HL-60 (cell line): ENCODE results near the gene WWOX.

Experiments used
- DNase-seq, 2 experiments: peaks; one replicate each; pipeline ENCODE4 v3.0.0-alpha.2; 2010 to 2020; ENCODE audit warnings: low read depth in 1 of 2, low spot score in 1 of 2
- H3K27ac ChIP-seq: fragments of 250-450 bp; sonication (Bioruptor Pico); replicated peaks from 2 replicates; pipeline ENCODE4 v1.5.1; 2020; ENCODE audit warnings: mild to moderate bottlenecking, moderate library complexity
- H3K27me3 ChIP-seq: fragments of 250-450 bp; sonication (Bioruptor Pico); 2 replicates; pipeline ENCODE4 v1.5.1; 2021; ENCODE audit warnings: mild to moderate bottlenecking, moderate library complexity; ENCODE audit not compliant: insufficient read depth, poor library complexity, severe bottlenecking
- H3K4me3 ChIP-seq: replicated peaks from 2 replicates; pipeline ENCODE4 v1.5.1; 2011; ENCODE audit warnings: mild to moderate bottlenecking, control low read depth, low read length; ENCODE audit not compliant: insufficient read depth
- CTCF ChIP-seq: IDR thresholded peaks from one replicate; pipeline ENCODE4 v1.5.1; 2011; ENCODE audit warnings: low read length, control low read depth, inconsistent platforms; ENCODE audit not compliant: insufficient read depth
- GABPA ChIP-seq: IDR thresholded peaks from 2 replicates; pipeline ENCODE4 v1.6.1; 2012; ENCODE audit warnings: low read depth
- POLR2AphosphoS5 ChIP-seq: IDR thresholded peaks from 2 replicates; pipeline ENCODE4 v1.6.1; 2012; ENCODE audit warnings: low read depth
- REST ChIP-seq: IDR thresholded peaks from 2 replicates; pipeline ENCODE4 v1.6.1; 2012; ENCODE audit warnings: low read depth; ENCODE audit not compliant: insufficient replicate concordance
- SPI1 ChIP-seq: IDR thresholded peaks from 2 replicates; pipeline ENCODE4 v1.6.1; 2012; ENCODE audit warnings: low read depth, mild to moderate bottlenecking, borderline replicate concordance

The WWOX gene

GRCh38 chr16:78289844-78290277 lies 190.4 kb downstream of the WWOX start:
- H3K4me3 ChIP-seq: no peak overlapping the region
- DNase-seq: no peak
- TF ChIP-seq SPI1 (no peak), REST (no peak), POLR2AphosphoS5 (no peak), CTCF (no peak), GABPA (no peak)
- no peaks in the 10 kb centered on the region for H3K27me3 ChIP-seq
- no peak overlapping the region for H3K27ac ChIP-seq

GRCh38 chr16:78290395-78290794 lies 190.9 kb downstream of the WWOX start:
- Histone ChIP-seq H3K27me3 (no peaks in the 10 kb centered on the region), H3K4me3 (no peak overlapping the region), H3K27ac (no peak overlapping the region)
- no peak for TF ChIP-seq POLR2AphosphoS5
- no peak for TF ChIP-seq GABPA
- no peak for TF ChIP-seq REST
- no peak for TF ChIP-seq CTCF
- TF ChIP-seq SPI1: no peak
- DNase-seq: no peak

- TF ChIP-seq REST: no peak
- no peak for TF ChIP-seq POLR2AphosphoS5
- TF ChIP-seq SPI1: no peak
- H3K4me3 ChIP-seq: no peak overlapping the region
- no peaks in the 10 kb centered on the region for H3K27me3 ChIP-seq
- H3K27ac ChIP-seq: no peak overlapping the region
- no peak for DNase-seq
These were observed 191.6 kb downstream of the WWOX start for GRCh38 chr16:78290872-78291591.
